HG03039 (cell line): ENCODE measurements around the gene FANK1.
A peak's percentile ranks its signal among the peaks of the same experiment; 100 is the strongest.
"Not testable (repeated sequence)": the region's sequence is repeated elsewhere in the genome, so short reads cannot be mapped to it uniquely, and the experiment has no call there.

ENCODE experiments used
- ATAC-seq: cut with Tn5 transposase; IDR thresholded peaks from one replicate; pipeline ENCODE4 v1.9.1; 2021; ENCODE audit warnings: mild to moderate bottlenecking, moderate library complexity; ENCODE audit not compliant: unreplicated experiment

Gene FANK1

GRCh38 chr10:126016156-126016805 lies 119.9 kb downstream of the FANK1 start:
- no peak for ATAC-seq

GRCh38 chr10:126016882-126017281 lies 120.5 kb downstream of the FANK1 start:
- ATAC-seq: no peak

GRCh38 chr10:126017961-126018560 lies 121.7 kb downstream of the FANK1 start:
- ATAC-seq: no peak

GRCh38 chr10:126021833-126022500 lies 125.6 kb downstream of the FANK1 start:
- no peak for ATAC-seq

- no peak for ATAC-seq
These were observed 126.5 kb downstream of the FANK1 start for GRCh38 chr10:126022841-126023240.

- ATAC-seq: no peak
These were observed 131.3 kb downstream of the FANK1 start for GRCh38 chr10:126027692-126028091.

- ATAC-seq: no peak
These were observed 133.6 kb downstream of the FANK1 start for GRCh38 chr10:126029999-126030398.

GRCh38 chr10:126034586-126034985 lies 138.2 kb downstream of the FANK1 start:
- no peak for ATAC-seq

GRCh38 chr10:126036515-126036914 lies 140.2 kb downstream of the FANK1 start:
- no peak for ATAC-seq

GRCh38 chr10:126037946-126038345 lies 141.6 kb downstream of the FANK1 start:
- ATAC-seq: no peak

GRCh38 chr10:126041117-126041516 lies 144.8 kb downstream of the FANK1 start:
- no peak for ATAC-seq

- peak; percentile 99 for ATAC-seq
These were observed 145.5 kb downstream of the FANK1 start for GRCh38 chr10:126041804-126042231.

GRCh38 chr10:126042354-126042753 lies 146.0 kb downstream of the FANK1 start:
- no peak for ATAC-seq

- no peak for ATAC-seq
These were observed 146.5 kb downstream of the FANK1 start for GRCh38 chr10:126042906-126043305.

GRCh38 chr10:126043389-126043788 lies 147.0 kb downstream of the FANK1 start:
- no peak for ATAC-seq

GRCh38 chr10:126045861-126046260 lies 149.5 kb downstream of the FANK1 start:
- no peak for ATAC-seq

- no peak for ATAC-seq
These were observed 150.5 kb downstream of the FANK1 start for GRCh38 chr10:126046831-126047230.

GRCh38 chr10:126047749-126048148 lies 151.4 kb downstream of the FANK1 start:
- not testable (repeated sequence) for ATAC-seq

GRCh38 chr10:126049759-126050700 lies 153.7 kb downstream of the FANK1 start:
- ATAC-seq: no peak

- no peak for ATAC-seq
These were observed 155.8 kb downstream of the FANK1 start for GRCh38 chr10:126052171-126052570.

- no peak for ATAC-seq
These were observed 157.8 kb downstream of the FANK1 start for GRCh38 chr10:126054191-126054590.
